SK-N-SH (cell line): ENCODE measurements around the gene TRMT1.

Experiments
- EP300 ChIP-seq, 2 experiments: IDR thresholded peaks; 2 replicates each; pipeline versions ENCODE4 v1.4.0 to v1.6.1; 2012; ENCODE audit warnings: borderline replicate concordance in 1 of 2, low read depth in 1 of 2, low read length in 1 of 2
- EZH2phosphoT487 ChIP-seq: fragments of 200-600 bp; sonication (generic); IDR thresholded peaks from 2 replicates; pipeline ENCODE4 v1.6.1; 2017; ENCODE audit warnings: low read depth, mixed run types, mild to moderate bottlenecking, antibody characterized with exemption, moderate library complexity, borderline replicate concordance
- MEF2A ChIP-seq: IDR thresholded peaks from 2 replicates; pipeline ENCODE4 v1.4.0; 2012; ENCODE audit warnings: low read depth, borderline replicate concordance
- MXI1 ChIP-seq: IDR thresholded peaks from 2 replicates; pipeline ENCODE4 v1.6.1; 2012; ENCODE audit warnings: mild to moderate bottlenecking, low read depth, low read length, improper control_type of control experiment
- RAD21 ChIP-seq: IDR thresholded peaks from 2 replicates; pipeline ENCODE4 v1.6.1; 2012; ENCODE audit warnings: mild to moderate bottlenecking, low read length
- RFX5 ChIP-seq: IDR thresholded peaks from 2 replicates; pipeline ENCODE4 v1.6.1; 2012; ENCODE audit warnings: mild to moderate bottlenecking, improper control_type of control experiment, low read length
- SIN3A ChIP-seq: IDR thresholded peaks from 2 replicates; pipeline ENCODE4 v1.6.1; 2012; ENCODE audit warnings: low read depth, mild to moderate bottlenecking, low read length, moderate library complexity, borderline replicate concordance
- TAF1 ChIP-seq: IDR thresholded peaks from 2 replicates; pipeline ENCODE4 v1.6.1; 2012; ENCODE audit warnings: low read depth, mild to moderate bottlenecking, low read length, moderate library complexity, borderline replicate concordance
- TF ChIP-seq, protein P1 (sequence below): fragments of 200-600 bp; sonication (generic); IDR thresholded peaks from 2 replicates; pipeline ENCODE4 v1.6.1; 2017; ENCODE audit warnings: antibody characterized with exemption, mild to moderate bottlenecking, moderate library complexity
- TF ChIP-seq, protein P2 (sequence below): IDR thresholded peaks from 2 replicates; pipeline ENCODE4; 2012
- TF ChIP-seq, protein P3 (sequence below): fragments of 150-350 bp; IDR thresholded peaks from 2 replicates; pipeline ENCODE4 v1.6.1; 2017; ENCODE audit warnings: antibody characterized with exemption, low read length, low read depth, borderline replicate concordance
- TF ChIP-seq, protein P4 (sequence below): IDR thresholded peaks from 2 replicates; pipeline ENCODE4 v1.6.1; 2012; ENCODE audit warnings: mild to moderate bottlenecking, low read depth, low read length, moderate library complexity
- TF ChIP-seq, protein P5 (sequence below): IDR thresholded peaks from 2 replicates; pipeline ENCODE4 v1.4.0; 2012; ENCODE audit warnings: low read depth, borderline replicate concordance
- TF ChIP-seq, protein P6 (sequence below): IDR thresholded peaks from 2 replicates; pipeline ENCODE4 v1.4.0; 2012; ENCODE audit warnings: low read depth

DNA sequence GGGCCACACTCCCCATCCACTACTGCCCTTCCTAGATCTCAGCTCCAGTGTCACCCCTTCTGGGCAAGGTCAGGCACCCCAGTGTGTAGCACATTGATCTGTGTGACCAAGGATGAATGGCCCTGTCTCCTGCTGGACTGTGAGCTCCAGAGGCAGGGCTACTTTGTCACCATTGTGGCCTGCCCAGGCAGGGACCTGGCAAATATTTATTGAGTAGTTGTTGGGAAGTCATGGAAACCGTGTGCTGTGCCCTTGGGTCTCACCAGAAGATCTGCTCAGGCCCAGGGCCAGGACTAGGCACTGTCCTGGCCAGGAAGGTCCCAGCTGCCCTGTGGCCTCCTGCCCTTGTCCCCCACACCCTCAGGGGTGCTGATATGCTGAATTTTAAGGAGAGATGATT lies 12.0 kb upstream of the TRMT1 start:
- TF ChIP-seq, protein P1, sequence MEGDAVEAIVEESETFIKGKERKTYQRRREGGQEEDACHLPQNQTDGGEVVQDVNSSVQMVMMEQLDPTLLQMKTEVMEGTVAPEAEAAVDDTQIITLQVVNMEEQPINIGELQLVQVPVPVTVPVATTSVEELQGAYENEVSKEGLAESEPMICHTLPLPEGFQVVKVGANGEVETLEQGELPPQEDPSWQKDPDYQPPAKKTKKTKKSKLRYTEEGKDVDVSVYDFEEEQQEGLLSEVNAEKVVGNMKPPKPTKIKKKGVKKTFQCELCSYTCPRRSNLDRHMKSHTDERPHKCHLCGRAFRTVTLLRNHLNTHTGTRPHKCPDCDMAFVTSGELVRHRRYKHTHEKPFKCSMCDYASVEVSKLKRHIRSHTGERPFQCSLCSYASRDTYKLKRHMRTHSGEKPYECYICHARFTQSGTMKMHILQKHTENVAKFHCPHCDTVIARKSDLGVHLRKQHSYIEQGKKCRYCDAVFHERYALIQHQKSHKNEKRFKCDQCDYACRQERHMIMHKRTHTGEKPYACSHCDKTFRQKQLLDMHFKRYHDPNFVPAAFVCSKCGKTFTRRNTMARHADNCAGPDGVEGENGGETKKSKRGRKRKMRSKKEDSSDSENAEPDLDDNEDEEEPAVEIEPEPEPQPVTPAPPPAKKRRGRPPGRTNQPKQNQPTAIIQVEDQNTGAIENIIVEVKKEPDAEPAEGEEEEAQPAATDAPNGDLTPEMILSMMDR: no peak
- TF ChIP-seq MEF2A (no peak), EP300 (IDR thresholded peaks at IDR 0.05; ENCODE audit: borderline replicate concordance in 1 of 2, low read depth in 1 of 2, low read length in 1 of 2) (no peak), TAF1 (no peak), SIN3A (no peak), MXI1 (no peak), RAD21 (no peak), RFX5 (no peak), EZH2phosphoT487 (no peak)
- TF ChIP-seq, protein P2, sequence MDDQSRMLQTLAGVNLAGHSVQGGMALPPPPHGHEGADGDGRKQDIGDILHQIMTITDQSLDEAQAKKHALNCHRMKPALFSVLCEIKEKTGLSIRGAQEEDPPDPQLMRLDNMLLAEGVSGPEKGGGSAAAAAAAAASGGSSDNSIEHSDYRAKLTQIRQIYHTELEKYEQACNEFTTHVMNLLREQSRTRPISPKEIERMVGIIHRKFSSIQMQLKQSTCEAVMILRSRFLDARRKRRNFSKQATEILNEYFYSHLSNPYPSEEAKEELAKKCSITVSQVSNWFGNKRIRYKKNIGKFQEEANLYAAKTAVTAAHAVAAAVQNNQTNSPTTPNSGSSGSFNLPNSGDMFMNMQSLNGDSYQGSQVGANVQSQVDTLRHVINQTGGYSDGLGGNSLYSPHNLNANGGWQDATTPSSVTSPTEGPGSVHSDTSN: no peak
- TF ChIP-seq, protein P3, sequence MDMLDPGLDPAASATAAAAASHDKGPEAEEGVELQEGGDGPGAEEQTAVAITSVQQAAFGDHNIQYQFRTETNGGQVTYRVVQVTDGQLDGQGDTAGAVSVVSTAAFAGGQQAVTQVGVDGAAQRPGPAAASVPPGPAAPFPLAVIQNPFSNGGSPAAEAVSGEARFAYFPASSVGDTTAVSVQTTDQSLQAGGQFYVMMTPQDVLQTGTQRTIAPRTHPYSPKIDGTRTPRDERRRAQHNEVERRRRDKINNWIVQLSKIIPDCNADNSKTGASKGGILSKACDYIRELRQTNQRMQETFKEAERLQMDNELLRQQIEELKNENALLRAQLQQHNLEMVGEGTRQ: no peak
- TF ChIP-seq, protein P4, sequence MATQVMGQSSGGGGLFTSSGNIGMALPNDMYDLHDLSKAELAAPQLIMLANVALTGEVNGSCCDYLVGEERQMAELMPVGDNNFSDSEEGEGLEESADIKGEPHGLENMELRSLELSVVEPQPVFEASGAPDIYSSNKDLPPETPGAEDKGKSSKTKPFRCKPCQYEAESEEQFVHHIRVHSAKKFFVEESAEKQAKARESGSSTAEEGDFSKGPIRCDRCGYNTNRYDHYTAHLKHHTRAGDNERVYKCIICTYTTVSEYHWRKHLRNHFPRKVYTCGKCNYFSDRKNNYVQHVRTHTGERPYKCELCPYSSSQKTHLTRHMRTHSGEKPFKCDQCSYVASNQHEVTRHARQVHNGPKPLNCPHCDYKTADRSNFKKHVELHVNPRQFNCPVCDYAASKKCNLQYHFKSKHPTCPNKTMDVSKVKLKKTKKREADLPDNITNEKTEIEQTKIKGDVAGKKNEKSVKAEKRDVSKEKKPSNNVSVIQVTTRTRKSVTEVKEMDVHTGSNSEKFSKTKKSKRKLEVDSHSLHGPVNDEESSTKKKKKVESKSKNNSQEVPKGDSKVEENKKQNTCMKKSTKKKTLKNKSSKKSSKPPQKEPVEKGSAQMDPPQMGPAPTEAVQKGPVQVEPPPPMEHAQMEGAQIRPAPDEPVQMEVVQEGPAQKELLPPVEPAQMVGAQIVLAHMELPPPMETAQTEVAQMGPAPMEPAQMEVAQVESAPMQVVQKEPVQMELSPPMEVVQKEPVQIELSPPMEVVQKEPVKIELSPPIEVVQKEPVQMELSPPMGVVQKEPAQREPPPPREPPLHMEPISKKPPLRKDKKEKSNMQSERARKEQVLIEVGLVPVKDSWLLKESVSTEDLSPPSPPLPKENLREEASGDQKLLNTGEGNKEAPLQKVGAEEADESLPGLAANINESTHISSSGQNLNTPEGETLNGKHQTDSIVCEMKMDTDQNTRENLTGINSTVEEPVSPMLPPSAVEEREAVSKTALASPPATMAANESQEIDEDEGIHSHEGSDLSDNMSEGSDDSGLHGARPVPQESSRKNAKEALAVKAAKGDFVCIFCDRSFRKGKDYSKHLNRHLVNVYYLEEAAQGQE: no peak
- TF ChIP-seq, protein P5, sequence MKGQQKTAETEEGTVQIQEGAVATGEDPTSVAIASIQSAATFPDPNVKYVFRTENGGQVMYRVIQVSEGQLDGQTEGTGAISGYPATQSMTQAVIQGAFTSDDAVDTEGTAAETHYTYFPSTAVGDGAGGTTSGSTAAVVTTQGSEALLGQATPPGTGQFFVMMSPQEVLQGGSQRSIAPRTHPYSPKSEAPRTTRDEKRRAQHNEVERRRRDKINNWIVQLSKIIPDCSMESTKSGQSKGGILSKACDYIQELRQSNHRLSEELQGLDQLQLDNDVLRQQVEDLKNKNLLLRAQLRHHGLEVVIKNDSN: no peak
- TF ChIP-seq, protein P6, sequence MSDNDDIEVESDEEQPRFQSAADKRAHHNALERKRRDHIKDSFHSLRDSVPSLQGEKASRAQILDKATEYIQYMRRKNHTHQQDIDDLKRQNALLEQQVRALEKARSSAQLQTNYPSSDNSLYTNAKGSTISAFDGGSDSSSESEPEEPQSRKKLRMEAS: no peak
